NCI-H2107 treated with DMSO at 0.1 percent for 48 hours (cell line): ENCODE measurements around the gene NEBL.

Experiments
- DNase-seq: peaks from one replicate; lab custom pipeline; 2025; ENCODE audit not compliant: unreplicated experiment; lab: John Stamatoyannopoulos, UW

NEBL gene

GRCh38 chr10:20870834-20871233, 26.3 kb downstream of the NEBL start:
- DNase-seq: no peak

- DNase-seq: no peak
These were observed 34.1 kb downstream of the NEBL start for GRCh38 chr10:20863008-20863407.

DNA sequence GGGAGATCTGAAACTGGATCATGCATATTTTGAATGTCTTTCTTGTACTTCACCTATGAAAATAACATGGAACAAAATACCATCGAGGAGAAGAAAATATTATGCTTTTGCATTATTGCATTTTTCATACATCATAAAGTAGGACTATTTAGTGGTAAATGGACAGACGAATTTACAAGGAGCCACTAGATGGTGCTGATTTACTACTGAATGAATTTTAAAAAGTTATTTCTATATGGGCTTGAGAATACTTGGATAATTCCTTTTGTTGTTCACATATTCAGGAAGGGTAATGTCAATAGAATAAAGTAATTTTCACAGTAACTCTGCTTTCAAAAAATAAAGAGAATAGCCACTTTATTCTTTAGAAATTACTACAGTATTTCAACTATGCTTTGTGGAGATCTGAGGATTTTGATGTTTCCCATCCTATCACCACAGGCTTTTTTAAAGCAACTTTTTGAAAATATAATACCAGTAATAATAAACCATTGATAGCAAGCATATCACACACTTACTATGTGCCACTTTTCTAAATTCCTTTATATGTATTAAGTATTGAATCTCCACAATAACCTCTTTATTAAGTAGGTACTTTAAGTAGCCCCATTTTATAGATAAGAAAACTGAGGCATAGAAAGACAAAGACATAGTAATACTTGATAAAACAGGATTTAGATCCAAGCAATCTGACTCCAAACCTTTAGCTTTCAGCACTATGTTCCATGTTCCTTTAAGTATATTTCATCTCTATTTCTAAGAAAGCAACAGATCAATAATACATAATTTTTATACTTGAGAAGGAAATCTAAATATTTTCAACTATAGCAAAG, 38.6 kb downstream of the NEBL start:
- DNase-seq: peak; percentile 27

- DNase-seq: no peak
These were observed 40.6 kb downstream of the NEBL start for GRCh38 chr10:20856484-20856883.

DNA sequence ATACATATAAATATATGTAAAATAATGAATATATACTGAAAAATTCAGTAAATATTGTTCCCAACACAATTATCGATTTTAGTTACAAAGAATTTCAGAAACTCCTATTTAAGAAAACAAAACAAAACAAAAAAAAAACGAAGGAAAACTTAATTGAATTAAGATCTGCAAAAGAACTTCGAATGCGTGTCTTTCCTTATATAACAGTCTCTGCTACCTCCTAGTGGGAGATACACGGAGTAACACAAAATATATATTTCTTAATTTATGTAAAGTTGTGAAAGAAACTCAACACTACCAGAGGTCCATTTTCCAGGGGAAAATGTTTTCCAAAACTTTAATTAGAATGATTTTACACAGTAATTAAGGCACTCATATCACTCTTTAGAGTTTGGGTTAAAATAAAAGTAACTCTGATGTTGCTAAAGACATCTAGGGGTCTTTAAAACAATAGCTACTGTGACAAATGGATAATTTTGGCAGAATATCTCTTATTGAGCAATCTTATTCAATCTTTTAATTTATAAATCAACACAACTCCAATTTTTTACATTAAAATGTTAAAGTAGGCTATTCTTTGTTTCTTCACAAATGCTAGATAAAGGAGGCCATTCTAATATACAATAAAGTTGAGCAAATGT, 41.6 kb downstream of the NEBL start:
- no peak for DNase-seq

- DNase-seq: no peak
These were observed 43.8 kb downstream of the NEBL start for GRCh38 chr10:20853276-20853675.

- no peak for DNase-seq
These were observed 44.8 kb downstream of the NEBL start for GRCh38 chr10:20852303-20852702.

DNA sequence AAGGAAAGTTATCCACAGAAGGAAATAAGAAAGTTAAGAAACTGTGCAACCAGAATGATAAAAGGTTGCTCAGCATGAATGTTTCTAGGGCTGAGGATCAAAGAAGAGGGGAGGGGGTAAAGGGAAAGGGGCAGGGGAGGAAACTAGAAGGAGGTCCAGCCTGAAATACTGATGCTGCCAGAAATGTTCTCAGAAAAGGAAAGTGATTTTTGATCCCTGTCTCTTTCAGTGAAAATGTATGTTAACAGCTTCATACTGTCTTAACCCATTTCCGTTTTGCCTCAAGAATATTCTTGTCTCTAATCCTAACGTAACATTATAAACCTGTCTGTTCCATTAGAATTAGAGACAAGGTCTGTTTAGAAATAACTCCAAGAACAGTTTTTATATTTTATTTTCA, 49.6 kb downstream of the NEBL start:
- DNase-seq: no peak

DNA sequence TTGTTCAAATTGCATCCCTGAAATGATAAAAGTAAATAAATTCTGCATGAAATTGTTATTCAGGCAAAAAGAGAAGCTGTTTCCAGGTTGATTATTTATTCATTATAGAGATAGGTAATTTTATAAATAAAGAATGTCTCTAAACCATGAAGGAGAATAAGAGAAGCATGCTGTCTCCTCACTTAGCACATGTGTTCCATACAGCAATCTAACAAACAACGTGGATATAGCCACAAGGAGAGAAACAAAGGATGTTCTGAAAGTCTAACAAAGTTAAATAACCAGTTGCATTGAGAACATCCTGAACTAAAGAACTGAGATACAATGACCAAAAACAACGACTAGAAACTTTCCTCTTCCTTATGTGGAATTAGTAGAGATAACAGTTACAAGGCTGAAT, 50.8 kb downstream of the NEBL start:
- DNase-seq: no peak

DNA sequence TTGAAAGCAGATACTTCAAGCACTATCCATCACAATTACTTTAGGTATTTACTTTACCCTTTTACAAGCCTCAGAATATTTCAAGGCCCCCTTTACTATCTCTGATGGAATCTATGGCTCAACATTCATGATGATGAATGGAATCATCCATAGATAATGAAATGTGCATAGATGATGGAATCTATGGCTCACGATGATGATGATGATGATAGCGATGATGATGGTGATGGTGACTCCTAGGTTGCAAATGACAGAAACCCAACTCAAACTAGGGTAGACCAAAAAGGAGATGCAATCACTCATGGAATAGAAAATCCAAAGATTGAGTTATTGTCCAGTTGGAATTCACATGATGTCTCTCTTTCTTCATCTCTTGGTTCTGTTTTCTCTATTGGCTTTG, 55.7 kb downstream of the NEBL start:
- no peak for DNase-seq

DNA sequence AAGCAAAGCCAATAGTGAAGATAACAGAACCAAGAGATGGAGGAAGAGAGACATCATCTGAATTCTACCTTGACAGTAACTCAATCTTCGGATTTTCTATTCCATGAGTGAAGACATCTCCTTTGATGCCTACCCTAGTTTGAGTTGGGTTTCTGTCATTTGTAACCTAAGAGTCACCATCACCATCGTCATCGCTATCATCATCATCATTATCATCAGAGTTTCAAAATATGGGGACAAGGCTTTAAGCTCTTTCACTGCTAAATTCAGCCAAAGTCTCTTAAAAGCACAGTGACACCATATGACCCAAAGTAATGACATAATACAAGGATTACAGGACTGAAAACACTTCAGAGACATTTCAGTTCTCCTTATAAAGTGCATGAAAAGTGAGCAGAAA, 57.2 kb downstream of the NEBL start:
- no peak for DNase-seq

DNA sequence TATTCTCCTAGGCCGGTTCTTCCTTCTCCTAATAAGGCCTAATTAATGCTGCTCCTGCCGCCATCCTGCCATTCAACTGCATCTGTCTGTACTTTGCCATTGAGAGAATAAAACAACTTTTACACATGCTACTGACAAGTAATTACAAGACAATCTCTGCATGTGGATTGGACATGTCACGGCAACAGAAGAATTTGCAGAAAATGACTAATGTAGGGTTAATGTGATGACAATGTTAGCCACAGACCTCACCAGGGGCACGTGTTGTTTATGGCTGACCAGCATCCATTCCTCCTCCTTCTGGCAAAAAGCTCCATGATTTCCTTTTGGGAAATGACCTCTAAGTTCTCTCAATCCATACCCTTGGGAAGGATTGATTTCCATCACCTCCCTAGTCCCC, 58.0 kb downstream of the NEBL start:
- DNase-seq: no peak

- no peak for DNase-seq
These were observed 60.7 kb downstream of the NEBL start for GRCh38 chr10:20836401-20836800.

DNA sequence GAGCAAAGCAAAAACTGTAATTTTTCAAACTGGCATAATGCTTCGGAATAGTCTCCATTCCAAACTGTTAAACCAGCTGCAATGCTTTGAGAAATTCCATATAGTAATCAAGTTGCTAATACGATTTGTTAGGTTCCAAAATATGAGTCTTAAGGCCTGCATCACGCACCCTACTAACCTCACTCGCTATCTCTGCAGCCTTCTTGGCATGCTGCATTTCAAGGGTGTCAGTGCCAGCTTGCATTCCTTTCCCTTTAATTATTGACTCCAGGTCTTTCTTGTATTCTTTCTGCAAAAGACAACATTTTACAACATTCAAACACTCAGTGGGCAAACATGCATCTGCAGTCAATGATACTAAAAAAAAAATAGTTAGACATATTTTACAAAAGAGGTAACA, 61.8 kb downstream of the NEBL start:
- no peak for DNase-seq

DNA sequence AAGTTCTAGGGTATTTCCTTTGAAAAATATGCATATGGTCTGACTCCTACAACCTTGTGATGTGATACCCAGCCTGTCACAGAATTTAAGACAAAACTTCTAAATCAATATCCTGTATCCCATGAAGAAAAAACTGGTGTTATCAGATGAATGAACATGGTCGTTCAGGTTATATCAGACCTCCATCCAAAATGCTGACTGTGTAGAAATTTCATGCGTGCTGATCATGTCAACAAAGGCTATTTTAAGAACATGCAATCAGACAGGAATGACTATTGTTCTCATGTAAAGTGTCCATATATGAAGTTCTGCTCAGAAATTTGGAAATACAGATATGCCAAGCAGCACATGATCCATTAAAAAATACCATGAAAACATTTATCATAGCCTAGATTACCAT, 62.3 kb downstream of the NEBL start:
- no peak for DNase-seq

DNA sequence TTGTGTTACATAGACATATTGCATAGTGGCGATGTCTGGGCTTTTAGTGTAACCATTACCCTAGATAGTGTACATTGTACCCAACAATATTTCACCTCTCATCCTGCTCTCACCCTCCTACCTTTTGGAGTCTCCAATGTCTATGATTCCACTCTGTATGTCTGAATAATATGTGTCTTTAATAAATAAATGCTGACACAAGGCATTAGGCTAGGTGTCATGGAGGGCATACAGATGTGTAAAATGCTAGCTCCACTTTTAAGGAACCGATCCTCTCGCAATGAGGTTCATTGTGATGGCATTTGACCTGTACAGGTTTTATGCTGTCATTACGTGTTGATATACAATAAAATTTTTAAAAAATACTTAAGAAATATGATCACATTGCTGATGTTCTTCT, 74.3 kb downstream of the NEBL start:
- DNase-seq: no peak

- no peak for DNase-seq
These were observed 79.5 kb downstream of the NEBL start for GRCh38 chr10:20817646-20818045.

DNA sequence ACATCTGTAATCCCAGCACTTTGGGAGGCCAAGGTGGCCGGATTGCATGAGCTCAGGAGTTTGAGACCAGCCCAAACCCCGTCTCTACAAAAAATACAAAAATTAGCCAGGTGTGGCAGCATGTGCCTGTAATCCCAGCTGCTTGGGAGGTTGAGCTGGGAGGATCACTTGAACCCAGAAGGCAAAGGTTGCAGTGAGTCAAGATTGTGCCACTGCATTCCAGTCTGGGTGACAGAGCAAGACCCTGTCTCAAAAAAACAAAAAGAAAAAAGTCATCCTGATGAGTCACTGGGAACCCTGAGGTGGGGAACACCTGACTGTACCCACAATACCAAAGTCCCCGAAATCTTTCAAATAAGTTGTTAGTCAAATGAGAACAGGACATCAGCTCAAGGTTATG, 80.0 kb downstream of the NEBL start:
- DNase-seq: no peak

- DNase-seq: no peak
These were observed 83.0 kb downstream of the NEBL start for GRCh38 chr10:20814116-20814515.

DNA sequence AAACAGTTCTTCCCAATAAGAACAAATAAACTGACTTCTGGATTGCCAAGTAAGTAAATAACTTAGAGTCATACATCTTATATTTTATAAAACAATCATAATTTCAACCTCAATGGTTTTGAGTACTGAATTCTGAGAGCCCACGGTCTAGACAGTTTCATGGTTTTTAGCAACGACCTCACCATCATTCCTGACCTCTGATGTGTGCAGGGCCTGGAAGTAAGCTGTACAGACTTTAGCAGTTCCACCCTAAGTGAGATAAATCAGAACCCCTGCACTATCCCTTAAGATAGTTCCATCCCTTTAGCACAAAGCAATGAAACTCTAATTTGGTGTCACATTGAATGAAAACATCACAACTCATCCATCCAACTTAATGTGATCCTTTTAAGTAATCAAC, 86.0 kb downstream of the NEBL start:
- DNase-seq: no peak

DNA sequence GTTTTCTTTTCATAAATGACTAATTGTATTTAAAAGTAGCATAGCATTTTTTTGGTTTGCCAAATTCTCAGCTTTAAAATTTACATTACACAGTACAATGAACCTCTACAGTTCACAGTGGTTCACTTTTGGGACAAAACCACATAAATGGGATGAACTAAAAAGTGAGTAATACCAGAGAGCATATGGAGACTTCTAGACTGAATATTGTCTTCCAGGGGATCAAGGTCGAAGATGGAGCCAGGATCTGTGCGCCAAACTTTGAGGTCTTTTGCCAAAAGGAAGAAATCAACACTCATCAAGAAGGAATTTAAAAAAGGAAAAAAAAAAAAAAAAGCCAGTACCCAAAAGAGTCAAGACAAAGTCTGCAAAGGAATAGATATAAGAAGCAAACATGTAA, 87.5 kb downstream of the NEBL start:
- DNase-seq: no peak

DNA sequence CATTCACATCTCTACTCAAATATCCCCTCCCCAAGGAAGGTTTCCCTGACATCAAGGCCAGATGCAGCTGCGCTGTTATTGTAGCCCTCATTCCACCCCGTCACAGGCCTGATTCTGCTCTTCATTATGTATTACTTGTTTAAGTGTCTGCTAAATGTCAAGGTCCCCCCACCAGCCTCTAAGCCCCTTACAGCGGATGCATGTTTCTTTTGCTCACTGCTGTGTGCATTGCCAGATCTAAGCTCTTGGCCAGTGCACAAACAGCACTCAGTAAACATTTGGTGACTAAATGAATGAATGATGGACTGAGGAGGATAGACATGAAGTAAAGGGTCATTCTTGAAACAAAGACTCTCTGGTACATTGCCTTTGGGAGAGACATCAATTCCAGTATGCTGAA, 90.6 kb downstream of the NEBL start:
- no peak for DNase-seq

- DNase-seq: no peak
These were observed 99.8 kb downstream of the NEBL start for GRCh38 chr10:20797290-20797689.
